Measurements from ENCODE around the gene ANKRD55. TPM values are rescaled to one million over a fixed set of nuclear protein-coding genes. Genes with fewer than 3 reads are reported as not detected.

ANKRD55 gene
- total RNA-seq, 1 experiment from 2014 or later: not detected

DNA sequence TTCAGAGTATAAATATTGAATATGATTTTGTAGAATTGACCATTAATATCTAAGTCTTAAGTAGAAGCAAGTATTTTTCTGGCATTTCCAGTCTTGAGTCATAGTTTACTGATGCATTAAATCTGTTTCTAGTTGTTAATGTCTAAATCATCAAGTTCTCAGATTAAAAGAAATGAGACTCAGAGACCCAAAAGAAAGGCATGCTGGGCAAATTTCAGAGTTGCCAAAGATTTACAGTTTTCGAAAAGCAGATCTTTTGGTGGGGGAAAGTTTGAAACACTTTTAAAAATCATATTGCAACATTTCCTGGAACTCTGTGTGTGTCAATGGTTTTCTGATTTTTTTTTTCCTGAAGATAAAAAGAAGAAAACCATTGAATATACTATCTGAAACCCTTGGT is 60.9 kb downstream of the ANKRD55 start:
- ATAC-seq (no peak), DNase-seq (ENCODE audit: low spot score) (no peak)
- POLR2A ChIA-PET: no interaction called here
- H3K4me3 Mint-ChIP-seq: no peak overlapping the region
- H3K27ac Mint-ChIP-seq: no peak overlapping the region
- peaks cover 6% of the 10 kb centered on the region; the same call in 1 of the 2 replicates for H3K9me3 Mint-ChIP-seq
- H3K36me3 Mint-ChIP-seq: no peaks in the 10 kb centered on the region
- H3K27me3 Mint-ChIP-seq (ENCODE audit: low read depth): no peaks in the 10 kb centered on the region
- H3K4me1 Mint-ChIP-seq: peaks cover 16% of the 10 kb centered on the region
- TF ChIP-seq, protein P1, sequence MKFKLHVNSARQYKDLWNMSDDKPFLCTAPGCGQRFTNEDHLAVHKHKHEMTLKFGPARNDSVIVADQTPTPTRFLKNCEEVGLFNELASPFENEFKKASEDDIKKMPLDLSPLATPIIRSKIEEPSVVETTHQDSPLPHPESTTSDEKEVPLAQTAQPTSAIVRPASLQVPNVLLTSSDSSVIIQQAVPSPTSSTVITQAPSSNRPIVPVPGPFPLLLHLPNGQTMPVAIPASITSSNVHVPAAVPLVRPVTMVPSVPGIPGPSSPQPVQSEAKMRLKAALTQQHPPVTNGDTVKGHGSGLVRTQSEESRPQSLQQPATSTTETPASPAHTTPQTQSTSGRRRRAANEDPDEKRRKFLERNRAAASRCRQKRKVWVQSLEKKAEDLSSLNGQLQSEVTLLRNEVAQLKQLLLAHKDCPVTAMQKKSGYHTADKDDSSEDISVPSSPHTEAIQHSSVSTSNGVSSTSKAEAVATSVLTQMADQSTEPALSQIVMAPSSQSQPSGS (CRISPR knock-in tag; IDR thresholded peaks at IDR 0.05; ENCODE audit: borderline replicate concordance, low read depth): no peak
- TF ChIP-seq KAT7 (CRISPR knock-in tag; IDR thresholded peaks at IDR 0.05; ENCODE audit: borderline replicate concordance): no peak
- TF ChIP-seq, protein P2, sequence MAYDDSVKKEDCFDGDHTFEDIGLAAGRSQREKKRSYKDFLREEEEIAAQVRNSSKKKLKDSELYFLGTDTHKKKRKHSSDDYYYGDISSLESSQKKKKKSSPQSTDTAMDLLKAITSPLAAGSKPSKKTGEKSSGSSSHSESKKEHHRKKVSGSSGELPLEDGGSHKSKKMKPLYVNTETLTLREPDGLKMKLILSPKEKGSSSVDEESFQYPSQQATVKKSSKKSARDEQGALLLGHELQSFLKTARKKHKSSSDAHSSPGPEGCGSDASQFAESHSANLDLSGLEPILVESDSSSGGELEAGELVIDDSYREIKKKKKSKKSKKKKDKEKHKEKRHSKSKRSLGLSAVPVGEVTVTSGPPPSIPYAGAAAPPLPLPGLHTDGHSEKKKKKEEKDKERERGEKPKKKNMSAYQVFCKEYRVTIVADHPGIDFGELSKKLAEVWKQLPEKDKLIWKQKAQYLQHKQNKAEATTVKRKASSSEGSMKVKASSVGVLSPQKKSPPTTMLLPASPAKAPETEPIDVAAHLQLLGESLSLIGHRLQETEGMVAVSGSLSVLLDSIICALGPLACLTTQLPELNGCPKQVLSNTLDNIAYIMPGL (CRISPR knock-in tag; IDR thresholded peaks at IDR 0.05): no peak
- TF ChIP-seq ZNF232 (CRISPR knock-in tag; IDR thresholded peaks at IDR 0.05): no peak
- TF ChIP-seq EMX1 (CRISPR knock-in tag; IDR thresholded peaks at IDR 0.05): no peak
- no peak for TF ChIP-seq ZBTB21 (CRISPR knock-in tag; IDR thresholded peaks at IDR 0.05; ENCODE audit: borderline replicate concordance)
- no peak for TF ChIP-seq ETV6 (CRISPR knock-in tag; IDR thresholded peaks at IDR 0.05)
- TF ChIP-seq RORB (CRISPR knock-in tag; IDR thresholded peaks at IDR 0.05): no peak
- TF ChIP-seq JAZF1 (CRISPR knock-in tag; IDR thresholded peaks at IDR 0.05): no peak
- TF ChIP-seq, protein P3, sequence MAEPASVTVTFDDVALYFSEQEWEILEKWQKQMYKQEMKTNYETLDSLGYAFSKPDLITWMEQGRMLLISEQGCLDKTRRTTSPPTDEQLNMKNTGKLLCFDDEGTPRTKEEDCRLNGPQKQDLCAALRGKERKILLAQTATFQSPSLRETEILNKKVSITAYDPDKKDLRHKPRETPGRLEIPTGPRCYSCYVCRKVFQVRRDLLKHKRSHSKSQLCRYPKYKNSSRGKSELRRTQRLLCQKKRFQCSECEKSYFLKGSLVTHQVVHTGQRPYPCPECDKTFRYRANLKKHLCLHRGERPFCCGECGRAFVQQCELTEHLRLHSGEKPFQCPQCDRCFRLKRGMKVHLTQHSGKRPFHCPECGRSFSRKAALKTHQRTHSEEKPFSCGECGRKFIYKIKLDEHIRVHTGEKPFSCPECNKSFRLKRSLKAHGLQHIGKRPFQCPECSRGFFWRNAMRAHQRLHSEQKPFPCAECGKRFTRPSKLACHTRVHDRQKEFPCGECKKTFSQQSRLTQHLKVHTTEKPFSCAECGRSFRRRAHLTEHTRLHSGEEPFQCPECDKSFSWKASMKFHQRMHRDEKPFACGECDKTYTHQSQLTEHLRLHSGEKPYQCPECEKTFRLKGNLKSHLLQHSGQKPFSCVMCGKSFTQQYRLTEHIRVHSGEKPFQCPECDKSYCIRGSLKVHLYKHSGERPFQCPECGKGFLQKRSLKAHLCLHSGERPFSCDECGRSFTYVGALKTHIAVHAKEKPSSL (CRISPR knock-in tag; conservative IDR thresholded peaks at IDR 0.05): no peak
- no peak for TF ChIP-seq NFYB (CRISPR knock-in tag; conservative IDR thresholded peaks at IDR 0.05; ENCODE audit: low read depth)
- no peak for TF ChIP-seq NR2C2 (CRISPR knock-in tag; IDR thresholded peaks at IDR 0.05)
- no peak for TF ChIP-seq TEAD4 (CRISPR knock-in tag; IDR thresholded peaks at IDR 0.05)
- CTCF ChIA-PET: no interaction called here

DNA sequence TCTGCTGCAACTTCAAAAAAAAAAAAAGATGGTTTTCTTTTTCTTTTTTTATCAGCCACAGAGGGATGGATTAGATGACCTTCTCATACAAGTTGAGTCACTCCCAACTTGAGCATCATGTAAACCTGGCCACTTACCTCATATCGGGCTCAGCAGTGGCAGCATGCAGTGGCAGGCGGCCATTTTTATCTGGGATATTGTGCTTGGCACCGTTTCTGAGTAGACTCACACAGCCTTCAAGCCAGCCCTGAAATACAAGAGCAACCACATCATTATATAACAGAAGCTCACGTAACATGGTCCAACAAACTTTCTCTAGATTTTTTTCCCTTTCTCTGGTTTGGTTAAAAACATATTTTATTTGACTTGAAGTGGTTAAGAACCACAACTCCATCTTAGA is 62.6 kb downstream of the ANKRD55 start:
- peaks cover 14% of the 10 kb centered on the region for H3K4me1 Mint-ChIP-seq
- peaks cover 6% of the 10 kb centered on the region; the same call in 1 of the 2 replicates for H3K9me3 Mint-ChIP-seq
- CTCF ChIA-PET: no interaction called here
- H3K27ac Mint-ChIP-seq: no peak overlapping the region
- no peaks in the 10 kb centered on the region for H3K36me3 Mint-ChIP-seq
- no peak for TF ChIP-seq ATF1 (CRISPR knock-in tag; IDR thresholded peaks at IDR 0.05)
- TF ChIP-seq, protein P4, sequence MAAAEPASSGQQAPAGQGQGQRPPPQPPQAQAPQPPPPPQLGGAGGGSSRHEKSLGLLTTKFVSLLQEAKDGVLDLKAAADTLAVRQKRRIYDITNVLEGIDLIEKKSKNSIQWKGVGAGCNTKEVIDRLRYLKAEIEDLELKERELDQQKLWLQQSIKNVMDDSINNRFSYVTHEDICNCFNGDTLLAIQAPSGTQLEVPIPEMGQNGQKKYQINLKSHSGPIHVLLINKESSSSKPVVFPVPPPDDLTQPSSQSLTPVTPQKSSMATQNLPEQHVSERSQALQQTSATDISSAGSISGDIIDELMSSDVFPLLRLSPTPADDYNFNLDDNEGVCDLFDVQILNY (CRISPR knock-in tag; IDR thresholded peaks at IDR 0.05): no peak
- TF ChIP-seq ZBTB21 (CRISPR knock-in tag; IDR thresholded peaks at IDR 0.05; ENCODE audit: borderline replicate concordance): no peak
- TF ChIP-seq, protein P5, sequence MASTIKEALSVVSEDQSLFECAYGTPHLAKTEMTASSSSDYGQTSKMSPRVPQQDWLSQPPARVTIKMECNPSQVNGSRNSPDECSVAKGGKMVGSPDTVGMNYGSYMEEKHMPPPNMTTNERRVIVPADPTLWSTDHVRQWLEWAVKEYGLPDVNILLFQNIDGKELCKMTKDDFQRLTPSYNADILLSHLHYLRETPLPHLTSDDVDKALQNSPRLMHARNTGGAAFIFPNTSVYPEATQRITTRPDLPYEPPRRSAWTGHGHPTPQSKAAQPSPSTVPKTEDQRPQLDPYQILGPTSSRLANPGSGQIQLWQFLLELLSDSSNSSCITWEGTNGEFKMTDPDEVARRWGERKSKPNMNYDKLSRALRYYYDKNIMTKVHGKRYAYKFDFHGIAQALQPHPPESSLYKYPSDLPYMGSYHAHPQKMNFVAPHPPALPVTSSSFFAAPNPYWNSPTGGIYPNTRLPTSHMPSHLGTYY (CRISPR knock-in tag; IDR thresholded peaks at IDR 0.05): no peak
- TF ChIP-seq, protein P6, sequence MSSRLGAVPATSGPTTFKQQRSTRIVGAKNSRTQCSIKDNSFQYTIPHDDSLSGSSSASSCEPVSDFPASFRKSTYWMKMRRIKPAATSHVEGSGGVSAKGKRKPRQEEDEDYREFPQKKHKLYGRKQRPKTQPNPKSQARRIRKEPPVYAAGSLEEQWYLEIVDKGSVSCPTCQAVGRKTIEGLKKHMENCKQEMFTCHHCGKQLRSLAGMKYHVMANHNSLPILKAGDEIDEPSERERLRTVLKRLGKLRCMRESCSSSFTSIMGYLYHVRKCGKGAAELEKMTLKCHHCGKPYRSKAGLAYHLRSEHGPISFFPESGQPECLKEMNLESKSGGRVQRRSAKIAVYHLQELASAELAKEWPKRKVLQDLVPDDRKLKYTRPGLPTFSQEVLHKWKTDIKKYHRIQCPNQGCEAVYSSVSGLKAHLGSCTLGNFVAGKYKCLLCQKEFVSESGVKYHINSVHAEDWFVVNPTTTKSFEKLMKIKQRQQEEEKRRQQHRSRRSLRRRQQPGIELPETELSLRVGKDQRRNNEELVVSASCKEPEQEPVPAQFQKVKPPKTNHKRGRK (CRISPR knock-in tag; IDR thresholded peaks at IDR 0.05; ENCODE audit: borderline replicate concordance): no peak
- TF ChIP-seq PRRX2 (CRISPR knock-in tag; IDR thresholded peaks at IDR 0.05): no peak
- no peak for TF ChIP-seq ZNF219 (CRISPR knock-in tag; IDR thresholded peaks at IDR 0.05; ENCODE audit: borderline replicate concordance)
- TF ChIP-seq, protein P7, sequence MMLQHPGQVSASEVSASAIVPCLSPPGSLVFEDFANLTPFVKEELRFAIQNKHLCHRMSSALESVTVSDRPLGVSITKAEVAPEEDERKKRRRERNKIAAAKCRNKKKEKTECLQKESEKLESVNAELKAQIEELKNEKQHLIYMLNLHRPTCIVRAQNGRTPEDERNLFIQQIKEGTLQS (CRISPR knock-in tag; conservative IDR thresholded peaks at IDR 0.05): no peak
- no peak for TF ChIP-seq SMAD4 (CRISPR knock-in tag; IDR thresholded peaks at IDR 0.05)
- no peak for TF ChIP-seq SOX15 (CRISPR knock-in tag; IDR thresholded peaks at IDR 0.05)
- ATAC-seq (no peak), DNase-seq (ENCODE audit: low spot score) (no peak)
- POLR2A ChIA-PET: no interaction called here
- H3K27me3 Mint-ChIP-seq (ENCODE audit: low read depth): no peaks in the 10 kb centered on the region
- H3K4me3 Mint-ChIP-seq: no peak overlapping the region

All from WTC11 (cell line).